Measurements from ENCODE around the gene CCM2.

CCM2 gene

GRCh38 chr7:45125193-45125904, 125.3 kb downstream of the CCM2 start:
- no peak for DNase-seq (ENCODE audit: low spot score)
